Endometrial microvascular endothelial cells (primary cell): ENCODE data around the gene GEMIN7. TPM values are rescaled to one million over a fixed set of nuclear protein-coding genes. Genes with fewer than 3 reads are reported as not detected.

ENCODE experiments used
- in situ Hi-C: cut with HindIII; loops from 2 replicates; pipeline ENCODE4 v1.10.0; 2017; ENCODE audit warnings: low sequenced_read_pairs, low pct_unique_long_range_greater_than_20kb; ENCODE audit errors: inconsistent ontology term
- total RNA-seq: library from RNA; depleted of rRNA; stranded (reverse); fragments of >200 nt; gene quantifications from one replicate; pipeline ENCODE4 v1.2.3, GENCODE V29; 2015; ENCODE audit errors: inconsistent ontology term

GEMIN7 gene
- total RNA-seq, 1 donor from 2014 or later = 61.5 TPM

DNA sequence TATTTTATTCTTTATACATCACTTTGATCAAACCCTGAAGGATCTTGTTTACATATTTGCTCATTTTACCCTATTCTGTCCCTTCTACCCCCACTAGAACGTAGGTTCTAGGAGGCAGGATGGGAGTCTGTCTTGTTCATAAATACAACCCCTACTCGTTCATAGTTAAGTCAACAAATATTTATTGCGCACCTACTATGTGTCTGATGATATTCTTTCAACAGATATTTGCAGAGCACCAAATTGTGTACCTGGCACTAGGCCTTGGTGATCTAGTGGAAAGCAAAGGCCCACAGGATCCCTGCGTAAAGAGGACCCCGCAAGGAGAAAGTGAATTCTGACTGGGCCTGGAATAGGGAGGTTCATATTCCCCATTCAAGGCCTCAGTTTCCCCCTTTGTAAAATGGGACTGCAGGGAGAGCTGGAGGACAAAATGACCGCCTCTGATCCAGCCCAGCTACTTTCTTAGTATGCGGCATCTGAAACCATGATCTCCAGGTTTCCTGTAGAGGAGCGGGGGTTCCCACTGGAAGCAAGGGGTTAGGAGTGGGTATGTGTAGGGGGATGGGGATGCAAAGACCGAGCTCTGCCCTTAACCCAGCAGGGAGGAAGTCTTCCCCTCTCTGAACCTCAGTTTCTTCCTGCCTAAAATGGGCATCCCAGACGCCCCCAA lies 534 bp upstream of the GEMIN7 start:
- in situ Hi-C loops = no loop called here

GRCh38 chr19:45079911-45080370 lies 881 bp downstream of the GEMIN7 start:
- in situ Hi-C loops = no loop called here

- in situ Hi-C loops = no loop called here
Observed at GRCh38 chr19:45082170-45082569, 3.1 kb downstream of the GEMIN7 start.

DNA sequence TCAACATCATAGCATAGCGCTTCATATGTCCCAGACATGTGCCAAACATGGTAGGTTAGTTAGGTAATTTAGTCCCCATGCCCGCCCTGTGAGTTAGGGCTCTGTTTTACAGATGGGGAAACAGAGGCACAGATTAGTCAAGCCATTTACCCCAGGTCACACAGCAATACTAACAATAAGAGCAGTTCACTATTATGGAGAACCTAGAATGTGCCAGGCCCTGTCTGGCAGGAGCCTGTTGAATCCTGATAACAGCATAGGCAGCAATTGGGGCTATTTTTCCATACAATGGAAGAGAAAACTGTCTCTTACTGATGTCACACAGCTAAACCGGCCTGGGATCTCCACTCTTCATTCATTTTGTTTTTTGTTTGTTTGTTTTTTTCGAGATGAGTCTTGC lies 7.4 kb downstream of the GEMIN7 start:
- in situ Hi-C loops = no loop called here

DNA sequence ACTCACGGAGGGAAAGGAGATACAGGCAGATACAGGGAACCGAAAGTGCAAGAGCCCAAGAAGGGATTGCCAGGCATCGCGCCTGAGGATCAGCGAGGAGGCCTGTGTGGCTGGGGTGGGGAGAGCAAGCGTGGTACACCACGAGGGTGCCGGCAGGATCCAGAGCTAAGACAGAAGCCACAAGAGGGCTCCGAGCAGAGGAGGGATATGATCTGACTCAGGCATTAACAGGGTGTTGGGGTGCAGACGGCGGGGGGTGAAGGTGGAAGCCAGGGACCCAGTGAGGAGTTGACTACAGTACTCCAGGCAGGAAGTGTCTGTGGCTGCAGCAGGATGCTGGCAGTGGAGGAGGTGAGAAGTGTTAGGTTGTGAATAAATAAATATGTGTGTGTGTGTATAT lies 8.5 kb downstream of the GEMIN7 start:
- in situ Hi-C loops = no loop called here

- in situ Hi-C loops = no loop called here
Observed at GRCh38 chr19:45090034-45090433, 11.0 kb downstream of the GEMIN7 start.

DNA sequence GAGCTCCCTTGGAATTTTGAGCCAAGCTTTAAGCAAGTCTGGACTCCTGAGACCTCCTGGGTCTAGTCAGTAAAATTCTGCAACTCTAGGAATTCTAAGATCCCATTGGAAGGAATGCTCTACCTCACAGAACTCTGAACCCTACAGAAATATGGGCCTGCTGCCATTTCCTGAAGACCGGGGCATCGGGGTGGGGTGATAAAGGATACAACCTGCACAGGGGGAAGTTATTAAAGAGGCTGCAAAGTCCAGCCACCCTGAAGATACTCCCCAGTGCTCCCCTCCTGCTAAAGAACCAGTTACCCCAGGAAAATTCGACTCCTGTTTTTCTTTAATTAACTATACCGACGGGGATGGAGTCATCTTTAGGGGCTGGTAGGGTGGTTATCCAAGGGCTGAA lies 11.5 kb downstream of the GEMIN7 start:
- in situ Hi-C loops = no loop called here

- in situ Hi-C loops = no loop called here
Observed at GRCh38 chr19:45091031-45091923, 12.2 kb downstream of the GEMIN7 start.

GRCh38 chr19:45092747-45093678 lies 14.0 kb downstream of the GEMIN7 start, which contains the start of gene PPP1R37:
Gene PPP1R37 (plus strand): TSS chr19:45093179. CDS start chr19:45093326, 147 bp downstream.
- in situ Hi-C loops = no loop called here

DNA sequence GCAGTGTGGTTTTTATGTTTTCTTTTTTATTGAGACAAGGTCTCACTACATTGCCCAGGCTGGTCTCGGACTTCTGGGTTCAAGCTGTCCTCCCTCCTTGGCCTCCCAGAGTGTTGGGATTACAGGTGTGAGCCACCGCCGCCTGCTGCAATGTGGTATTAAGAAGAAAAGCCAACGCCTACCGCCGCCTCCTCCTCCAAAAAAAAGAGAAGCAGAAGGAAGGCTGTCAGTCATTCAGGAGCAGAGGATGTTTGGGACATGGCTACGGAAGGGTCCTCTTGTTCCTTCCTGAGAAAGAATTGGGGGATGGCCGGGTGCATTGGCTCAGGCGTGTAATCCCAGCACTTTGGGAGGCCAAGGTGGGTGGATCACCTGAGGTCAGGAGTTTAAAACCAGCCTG lies 15.1 kb downstream of the GEMIN7 start:
- in situ Hi-C loops = no loop called here

GRCh38 chr19:45094707-45095106 lies 15.6 kb downstream of the GEMIN7 start:
- in situ Hi-C loops = no loop called here

GRCh38 chr19:45095496-45096413 lies 16.7 kb downstream of the GEMIN7 start:
- in situ Hi-C loops = no loop called here

- in situ Hi-C loops = no loop called here
Observed at GRCh38 chr19:45096700-45097099, 17.6 kb downstream of the GEMIN7 start.

GRCh38 chr19:45097450-45097775 lies 18.4 kb downstream of the GEMIN7 start:
- in situ Hi-C loops = no loop called here

- in situ Hi-C loops = no loop called here
Observed at GRCh38 chr19:45097776-45098520, 18.9 kb downstream of the GEMIN7 start.

- in situ Hi-C loops = no loop called here
Observed at GRCh38 chr19:45098521-45099466, 19.7 kb downstream of the GEMIN7 start.
